ENCODE measurements around the gene CCL26.

Gene CCL26

DNA sequence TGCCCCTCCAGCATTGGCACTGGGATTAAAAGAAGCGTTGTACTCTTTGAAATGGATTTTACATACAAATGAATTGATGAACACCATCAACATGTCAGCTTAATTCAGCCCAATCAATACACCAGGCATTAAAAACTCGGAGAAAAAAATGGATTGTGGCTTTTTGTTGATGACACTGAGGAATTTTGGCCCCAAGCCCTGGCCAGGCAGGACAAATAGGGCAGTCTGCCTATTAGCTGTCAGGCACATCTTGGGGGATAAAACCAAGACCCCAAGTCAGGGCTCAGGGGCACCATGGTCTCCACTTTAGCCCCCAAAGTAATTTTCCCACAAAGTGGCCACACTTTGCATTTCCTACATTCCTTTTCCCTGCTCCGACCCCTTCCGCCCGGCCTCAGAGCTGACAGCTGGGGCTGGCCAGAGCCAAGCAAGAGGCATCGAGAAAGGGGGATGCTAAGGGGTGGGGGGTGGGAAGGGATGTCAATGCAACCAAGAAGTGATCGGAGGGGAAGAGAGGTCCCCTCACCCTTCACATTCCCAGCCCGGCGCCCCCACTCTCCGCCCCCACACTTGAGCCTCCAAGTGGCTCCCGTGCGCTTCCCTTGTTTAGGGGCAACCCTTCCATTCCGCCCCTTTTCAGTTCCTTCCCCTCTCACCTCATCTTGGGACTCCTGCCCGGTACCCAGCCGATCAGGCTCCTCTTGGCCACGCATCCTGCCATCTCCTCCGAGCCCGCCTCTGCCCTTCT is 34.0 kb downstream of the CCL26 start:
- Mint-ChIP-seq H3K36me3 (ENCODE audit: low read depth) (no peaks in the 10 kb centered on the region), H3K4me1 (peaks cover 23% of the 10 kb centered on the region), H3K9me3 (no peaks in the 10 kb centered on the region), H3K4me3 (peak overlapping the region; percentile 95 to 98 (median 97)), H3K27me3 (ENCODE audit: low read depth) (peaks cover 16% of the 10 kb centered on the region), H3K27ac (peak overlapping the region in 1 of 3 experiments; percentile 35)
- TF ChIP-seq, protein P1, sequence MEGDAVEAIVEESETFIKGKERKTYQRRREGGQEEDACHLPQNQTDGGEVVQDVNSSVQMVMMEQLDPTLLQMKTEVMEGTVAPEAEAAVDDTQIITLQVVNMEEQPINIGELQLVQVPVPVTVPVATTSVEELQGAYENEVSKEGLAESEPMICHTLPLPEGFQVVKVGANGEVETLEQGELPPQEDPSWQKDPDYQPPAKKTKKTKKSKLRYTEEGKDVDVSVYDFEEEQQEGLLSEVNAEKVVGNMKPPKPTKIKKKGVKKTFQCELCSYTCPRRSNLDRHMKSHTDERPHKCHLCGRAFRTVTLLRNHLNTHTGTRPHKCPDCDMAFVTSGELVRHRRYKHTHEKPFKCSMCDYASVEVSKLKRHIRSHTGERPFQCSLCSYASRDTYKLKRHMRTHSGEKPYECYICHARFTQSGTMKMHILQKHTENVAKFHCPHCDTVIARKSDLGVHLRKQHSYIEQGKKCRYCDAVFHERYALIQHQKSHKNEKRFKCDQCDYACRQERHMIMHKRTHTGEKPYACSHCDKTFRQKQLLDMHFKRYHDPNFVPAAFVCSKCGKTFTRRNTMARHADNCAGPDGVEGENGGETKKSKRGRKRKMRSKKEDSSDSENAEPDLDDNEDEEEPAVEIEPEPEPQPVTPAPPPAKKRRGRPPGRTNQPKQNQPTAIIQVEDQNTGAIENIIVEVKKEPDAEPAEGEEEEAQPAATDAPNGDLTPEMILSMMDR (IDR thresholded peaks at IDR 0.05; ENCODE audit: unreplicated experiment in 3 of 3) = no peak

DNA sequence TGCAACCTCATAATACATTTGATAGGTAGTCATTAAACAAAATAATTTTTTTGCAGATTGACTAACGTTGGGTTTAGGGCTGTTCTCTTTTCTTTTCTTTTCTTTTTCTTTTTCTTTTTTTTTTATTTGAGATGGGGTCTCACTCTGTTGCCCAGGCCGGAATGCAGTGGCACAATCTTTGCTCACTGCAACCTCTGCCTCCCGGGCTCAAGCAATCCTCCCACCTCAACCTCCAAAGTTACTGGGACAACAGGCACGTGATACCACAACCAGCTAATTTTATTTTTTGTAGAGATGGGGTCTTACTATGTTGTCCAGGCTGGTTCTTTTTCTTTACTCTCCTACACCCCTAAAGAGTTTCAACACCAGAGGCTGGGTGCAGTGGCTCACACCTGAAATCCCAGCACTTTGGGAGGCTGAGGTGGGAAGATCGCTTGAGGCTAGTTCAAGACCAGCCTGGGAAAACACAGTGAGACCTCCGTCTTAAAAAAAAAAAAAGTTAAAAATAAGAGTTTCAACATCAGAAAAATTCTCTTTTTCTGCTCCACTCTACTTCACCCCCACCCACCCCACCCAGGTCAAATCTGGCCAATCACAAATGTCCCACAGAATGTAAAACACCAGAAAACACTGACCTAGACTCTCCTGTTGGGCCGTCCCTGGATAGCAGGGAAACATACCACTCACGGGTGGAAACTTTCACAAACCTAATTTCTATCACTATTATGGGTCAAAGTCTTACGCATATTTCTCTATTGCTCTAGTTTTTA is 36.2 kb downstream of the CCL26 start:
- Mint-ChIP-seq H3K4me3 (peak overlapping the region in 1 of 3 experiments; percentile 43), H3K9me3 (no peaks in the 10 kb centered on the region), H3K27ac (no peak overlapping the region), H3K27me3 (ENCODE audit: low read depth) (peaks cover 4% of the 10 kb centered on the region), H3K36me3 (ENCODE audit: low read depth) (no peaks in the 10 kb centered on the region), H3K4me1 (peaks cover 23% of the 10 kb centered on the region)
- TF ChIP-seq, protein P1 (IDR thresholded peaks at IDR 0.05; ENCODE audit: unreplicated experiment in 3 of 3) = no peak

DNA sequence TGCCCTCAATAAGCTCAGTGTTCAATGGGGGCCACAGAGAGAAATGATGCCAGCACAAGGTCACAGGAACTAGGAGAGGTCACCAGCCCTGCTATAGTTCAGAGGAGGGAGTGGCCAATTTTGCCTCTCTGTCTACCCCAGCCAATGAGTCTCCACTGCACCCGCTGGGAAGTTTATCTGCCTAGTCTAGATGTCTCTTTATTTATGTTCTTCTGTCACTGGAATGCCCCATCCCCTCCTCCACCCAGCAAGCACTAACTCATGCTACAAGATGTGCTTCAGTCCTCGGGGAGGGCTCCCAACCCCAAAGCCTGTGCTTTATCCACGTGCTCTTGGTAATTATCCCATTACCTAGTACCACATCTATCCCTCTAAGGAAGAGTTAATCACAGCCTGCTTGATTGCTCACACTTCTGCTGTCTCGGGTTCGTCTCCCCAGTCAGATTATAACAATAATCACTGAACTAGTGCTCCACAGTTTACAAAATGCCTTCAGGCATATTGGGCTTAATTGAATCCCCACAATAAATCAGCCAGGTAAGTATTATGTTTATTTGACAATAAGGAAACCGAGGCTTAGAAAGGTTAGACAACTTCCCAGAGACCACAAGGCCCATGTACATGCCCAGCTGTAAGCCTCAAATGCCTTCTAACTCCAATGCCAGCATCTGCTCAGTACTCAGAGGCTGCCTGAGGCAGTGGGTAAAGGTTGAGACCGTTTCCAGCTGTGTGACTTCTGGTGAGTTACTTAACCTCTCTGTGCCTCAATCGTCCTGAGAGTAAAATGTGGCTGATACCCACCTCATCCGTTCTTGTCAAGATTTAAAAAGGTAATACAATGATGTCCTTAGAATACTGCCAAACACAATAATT is 37.2 kb downstream of the CCL26 start:
- Mint-ChIP-seq H3K27me3 (ENCODE audit: low read depth) (no peaks in the 10 kb centered on the region), H3K4me3 (peak overlapping the region in 1 of 3 experiments; percentile 46), H3K9me3 (no peaks in the 10 kb centered on the region), H3K36me3 (ENCODE audit: low read depth) (no peaks in the 10 kb centered on the region), H3K27ac (peak overlapping the region in 1 of 3 experiments; percentile 16), H3K4me1 (peaks cover 23% of the 10 kb centered on the region)
- TF ChIP-seq, protein P1 (IDR thresholded peaks at IDR 0.05; ENCODE audit: unreplicated experiment in 3 of 3) = no peak

DNA sequence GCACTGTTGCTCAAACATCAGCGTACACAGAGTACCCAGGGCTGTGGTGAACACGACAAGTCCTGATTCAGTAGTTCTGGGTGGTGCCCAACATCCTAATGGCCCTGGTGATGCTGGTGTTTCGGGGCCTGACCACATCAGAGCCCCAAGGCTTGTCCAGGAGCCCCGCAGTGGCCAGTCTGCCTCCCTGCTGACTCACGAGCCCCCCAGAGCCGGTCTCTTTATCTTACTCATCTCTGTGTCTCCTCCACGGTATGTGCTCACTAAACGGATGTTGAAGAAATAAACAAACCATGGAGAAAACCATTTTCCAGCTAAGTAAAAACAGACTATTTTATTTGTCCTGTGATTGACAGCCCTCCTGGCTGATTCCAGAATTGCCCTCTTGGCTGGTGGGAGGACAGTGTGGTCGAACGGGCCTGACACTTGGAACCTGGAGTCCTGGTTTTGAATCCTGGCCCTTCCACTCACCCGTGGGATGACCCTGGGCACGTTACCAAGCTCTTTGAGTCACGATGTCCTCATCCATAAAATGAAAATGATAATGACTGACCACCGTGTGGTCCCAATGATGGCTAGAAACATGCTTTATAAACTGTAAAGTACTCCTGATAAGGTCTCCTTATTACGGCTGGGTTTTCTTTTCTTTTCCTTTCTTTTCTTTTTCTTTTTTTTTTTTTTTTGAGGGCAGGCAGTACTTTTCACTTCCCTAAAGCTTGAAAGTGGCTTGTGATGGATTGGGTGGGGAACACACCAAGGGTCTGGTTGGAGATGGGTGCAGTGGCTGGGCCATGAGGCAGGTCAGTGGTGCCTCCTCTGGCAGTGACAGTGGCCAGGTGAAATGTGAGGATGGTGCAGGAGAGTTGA is 39.0 kb downstream of the CCL26 start:
- H3K27ac Mint-ChIP-seq = no peak overlapping the region
- H3K4me3 Mint-ChIP-seq = peak overlapping the region in 2 of 3 experiments; percentile 29 to 35
- peaks cover 20% of the 10 kb centered on the region for H3K4me1 Mint-ChIP-seq
- no peaks in the 10 kb centered on the region for H3K36me3 Mint-ChIP-seq (ENCODE audit: low read depth)
- TF ChIP-seq, protein P1 (IDR thresholded peaks at IDR 0.05; ENCODE audit: unreplicated experiment in 3 of 3) = no peak
- H3K27me3 Mint-ChIP-seq (ENCODE audit: low read depth) = no peaks in the 10 kb centered on the region
- H3K9me3 Mint-ChIP-seq = no peaks in the 10 kb centered on the region

DNA sequence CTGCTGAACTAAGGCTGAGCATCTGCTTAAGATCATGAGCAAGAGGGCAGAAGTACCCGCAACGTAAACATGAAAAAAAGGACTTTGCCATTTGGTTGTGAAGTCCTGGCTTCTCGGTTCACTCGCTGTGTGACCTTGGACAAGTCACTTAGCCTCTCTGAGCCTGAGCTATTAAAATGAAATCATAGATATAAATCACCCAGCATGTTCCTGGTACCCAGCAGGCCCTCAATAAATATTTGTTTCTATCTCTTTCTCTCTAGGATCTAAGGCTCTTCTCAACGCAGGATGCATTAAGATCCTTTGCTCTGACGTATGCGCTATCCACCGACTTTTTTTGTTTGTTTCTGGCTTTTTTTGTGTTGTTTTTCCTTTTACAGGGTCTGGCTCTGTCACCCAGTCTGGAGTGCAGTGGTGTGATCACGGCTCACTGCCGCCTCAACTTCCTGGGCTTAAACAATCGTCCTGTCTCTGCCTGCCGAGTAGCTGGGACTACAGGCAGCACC is 39.9 kb downstream of the CCL26 start:
- Mint-ChIP-seq H3K4me1 (peaks cover 13% of the 10 kb centered on the region), H3K27ac (no peak overlapping the region), H3K4me3 (no peak overlapping the region), H3K36me3 (ENCODE audit: low read depth) (no peaks in the 10 kb centered on the region), H3K27me3 (ENCODE audit: low read depth) (no peaks in the 10 kb centered on the region), H3K9me3 (no peaks in the 10 kb centered on the region)
- TF ChIP-seq, protein P1 (IDR thresholded peaks at IDR 0.05; ENCODE audit: unreplicated experiment in 3 of 3) = no peak

Measured in nephron (organoid).